Measurements from ENCODE around the gene KANK4. TPM values are rescaled to one million over a fixed set of nuclear protein-coding genes. Genes with fewer than 3 reads are reported as not detected.

The KANK4 gene
- total and polyA plus RNA-seq, 9 donors: 0.05 to 0.83 (median 0.19) TPM; not detected in 1

DNA sequence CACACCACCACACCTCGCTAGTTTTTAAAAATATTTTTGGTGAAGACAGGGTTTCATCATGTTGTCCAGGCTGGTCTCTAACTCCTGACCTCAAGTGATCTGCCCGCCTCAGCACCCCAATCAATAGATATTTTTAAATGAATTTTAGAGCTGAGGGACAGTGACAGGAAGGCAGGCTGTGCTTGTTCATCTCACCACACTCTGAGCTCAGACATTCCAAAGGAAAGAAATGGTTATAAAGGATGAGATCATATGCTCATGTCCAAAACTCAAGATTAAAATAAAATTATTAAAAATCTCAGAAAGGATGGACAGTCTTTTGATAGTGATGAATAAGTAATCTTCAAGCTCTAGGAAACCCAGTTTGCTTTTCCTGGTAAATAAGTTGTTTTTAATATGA, 83.7 kb downstream of the KANK4 start:
- WGBS, 3 donors: 86 to 93% (median 92%) methylated on average over 2 of the region's 2 CpGs
- DNase-seq: no peak
- H3K4me1 ChIP-seq (ENCODE audit: insufficient read depth): no peaks in the 10 kb centered on the region
- no peaks in the 10 kb centered on the region for H3K36me3 ChIP-seq
- no peak overlapping the region for H3K4me3 ChIP-seq
- intact Hi-C loops (cut with DNase I): no loop called here
- no peak for TF ChIP-seq POLR2A (IDR thresholded peaks at IDR 0.05)
- no peak for TF ChIP-seq CTCF (IDR thresholded peaks at IDR 0.05)
- TF ChIP-seq EP300 (IDR thresholded peaks at IDR 0.05): no peak
- no peaks in the 10 kb centered on the region for H3K9me3 ChIP-seq
- no peaks in the 10 kb centered on the region for H3K27me3 ChIP-seq
- no peak overlapping the region for H3K27ac ChIP-seq

- WGBS, 3 donors: 70 to 80% (median 73%) methylated on average over 6 of the region's 6 CpGs
- Histone ChIP-seq H3K4me1 (ENCODE audit: insufficient read depth) (no peaks in the 10 kb centered on the region), H3K36me3 (no peaks in the 10 kb centered on the region), H3K27ac (no peak overlapping the region), H3K27me3 (no peaks in the 10 kb centered on the region), H3K9me3 (no peaks in the 10 kb centered on the region), H3K4me3 (no peak overlapping the region)
- intact Hi-C loops (cut with DNase I): no loop called here
- no peak for TF ChIP-seq CTCF (IDR thresholded peaks at IDR 0.05)
- no peak for TF ChIP-seq POLR2A (IDR thresholded peaks at IDR 0.05)
- no peak for TF ChIP-seq EP300 (IDR thresholded peaks at IDR 0.05)
- DNase-seq: no peak
Observed at GRCh38 chr1:62234688-62235087, 84.5 kb downstream of the KANK4 start.

DNA sequence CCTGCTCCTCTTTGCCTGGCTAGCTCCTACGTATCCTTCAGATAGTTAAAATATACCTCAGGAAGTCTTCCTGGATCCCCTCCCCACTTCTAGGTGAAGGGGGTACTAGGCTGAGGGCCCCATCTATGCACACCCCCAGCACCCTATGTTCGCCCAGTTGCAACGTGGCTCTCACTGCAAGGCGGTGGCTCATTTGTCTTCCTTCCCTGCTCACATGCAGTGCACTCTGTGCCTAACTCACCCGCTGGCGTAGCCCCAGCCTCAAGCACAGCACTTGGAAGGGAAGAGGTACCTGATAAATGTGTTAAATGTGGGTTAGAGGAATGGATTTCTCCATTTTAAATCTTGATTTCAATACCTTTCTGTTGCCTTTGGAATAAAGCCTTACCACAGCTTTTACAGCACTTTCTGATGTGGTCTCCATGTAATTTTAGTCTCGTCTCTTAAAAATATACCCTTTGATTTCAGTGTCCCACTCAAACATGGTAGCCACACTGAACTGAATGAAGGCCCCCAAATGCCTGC, 85.2 kb downstream of the KANK4 start:
- intact Hi-C loops (cut with DNase I): no loop called here
- no peak for TF ChIP-seq POLR2A (IDR thresholded peaks at IDR 0.05)
- no peak overlapping the region for H3K4me3 ChIP-seq
- no peaks in the 10 kb centered on the region for H3K36me3 ChIP-seq
- H3K4me1 ChIP-seq (ENCODE audit: insufficient read depth): no peaks in the 10 kb centered on the region
- H3K27me3 ChIP-seq: no peaks in the 10 kb centered on the region
- H3K27ac ChIP-seq: no peak overlapping the region
- no peak for DNase-seq
- H3K9me3 ChIP-seq: no peaks in the 10 kb centered on the region
- WGBS, 3 donors: 83 to 92% (median 84%) methylated on average over 7 of the region's 7 CpGs

- intact Hi-C loops (cut with DNase I): no loop called here
- Histone ChIP-seq H3K27ac (no peak overlapping the region), H3K4me1 (ENCODE audit: insufficient read depth) (no peaks in the 10 kb centered on the region), H3K36me3 (no peaks in the 10 kb centered on the region), H3K9me3 (no peaks in the 10 kb centered on the region), H3K4me3 (no peak overlapping the region), H3K27me3 (no peaks in the 10 kb centered on the region)
- TF ChIP-seq EP300 (IDR thresholded peaks at IDR 0.05) (no peak), POLR2A (IDR thresholded peaks at IDR 0.05) (no peak), CTCF (IDR thresholded peaks at IDR 0.05) (no peak)
- WGBS, 3 donors: 68 to 81% (median 79%) methylated on average over 14 of the region's 14 CpGs
- no peak for DNase-seq
Observed at GRCh38 chr1:62232871-62233278, 86.4 kb downstream of the KANK4 start.

DNA sequence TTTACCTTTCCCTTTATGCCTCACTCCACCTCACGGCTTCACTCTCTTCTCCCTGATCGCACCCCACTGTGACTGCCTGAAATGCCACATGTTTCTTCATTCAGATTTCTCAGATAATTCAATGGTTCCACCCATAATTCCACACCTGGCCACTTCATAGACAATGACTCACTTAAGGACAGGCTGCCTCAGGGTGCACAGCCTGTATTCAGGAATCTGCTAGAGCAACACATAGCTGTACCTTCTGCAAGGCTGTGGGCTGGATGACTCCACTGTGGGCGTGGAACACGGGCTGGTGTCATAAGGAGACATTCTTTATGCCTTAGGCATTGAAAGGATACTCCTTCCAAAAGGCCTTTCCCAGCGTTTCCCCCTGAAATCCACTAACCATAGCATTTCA, 88.5 kb downstream of the KANK4 start:
- 85 to 96% (median 87%) methylated on average over 5 of the region's 5 CpGs for WGBS, 3 donors
- no peak for DNase-seq
- no peak overlapping the region for H3K4me3 ChIP-seq
- no peak overlapping the region for H3K27ac ChIP-seq
- intact Hi-C loops (cut with DNase I): no loop called here
- no peak for TF ChIP-seq EP300 (IDR thresholded peaks at IDR 0.05)
- H3K4me1 ChIP-seq (ENCODE audit: insufficient read depth): no peaks in the 10 kb centered on the region
- H3K27me3 ChIP-seq: no peaks in the 10 kb centered on the region
- H3K9me3 ChIP-seq: no peaks in the 10 kb centered on the region
- no peaks in the 10 kb centered on the region for H3K36me3 ChIP-seq
